ENCODE data around the gene VSTM2L. TPM values are rescaled to one million over a fixed set of nuclear protein-coding genes. Genes with fewer than 3 reads are reported as not detected.
A peak's percentile ranks its signal among the peaks of the same experiment; 100 is the strongest.

Gene VSTM2L
- polyA plus RNA-seq, 1 of the 3 experiments (the other 2 are of a cell fraction) = 5.1 TPM

GRCh38 chr20:37905671-37906613 lies 3.0 kb downstream of the VSTM2L start:
- no peak overlapping the region for H3K4me3 ChIP-seq (ENCODE audit: low read depth in 2 of 2, low read length in 1 of 2)
- no peaks in the 10 kb centered on the region for H3K79me2 ChIP-seq (ENCODE audit: insufficient read depth)
- ChIA-PET CTCF (interaction anchor here (0.8 to 3.9 kb wide), 7 partner anchors 11 to 341 kb away, joined by 3 to 33 read pairs (median 5); no protein-coding TSS in a partner anchor), POLR2A (no interaction called here)
- H2AFZ ChIP-seq (ENCODE audit: low read depth) = no peak overlapping the region
- H4K20me1 ChIP-seq (ENCODE audit: insufficient read depth) = no peaks in the 10 kb centered on the region
- no peaks in the 10 kb centered on the region for H3K27me3 ChIP-seq (ENCODE audit: insufficient read depth)
- no peaks in the 10 kb centered on the region for H3K9me2 ChIP-seq
- TF ChIP-seq RFX5 (IDR thresholded peaks at IDR 0.05; ENCODE audit: low read length) (no peak), NFIC (IDR thresholded peaks at IDR 0.05; ENCODE audit: borderline replicate concordance) (no peak), RXRA (IDR thresholded peaks at IDR 0.05; ENCODE audit: borderline replicate concordance, low read depth) (no peak), EZH2phosphoT487 (IDR thresholded peaks at IDR 0.05; ENCODE audit: borderline replicate concordance, low read depth) (no peak), TEAD4 (IDR thresholded peaks at IDR 0.05; ENCODE audit: borderline replicate concordance, insufficient read depth) (no peak), MEF2A (IDR thresholded peaks at IDR 0.05; ENCODE audit: borderline replicate concordance, low read depth) (no peak), SMC3 (IDR thresholded peaks at IDR 0.05; ENCODE audit: low read depth, low read length) (no peak), ELF1 (IDR thresholded peaks at IDR 0.05) (no peak), IRF3 (IDR thresholded peaks at IDR 0.05; ENCODE audit: low read depth, low read length) (no peak), SIN3A (IDR thresholded peaks at IDR 0.05; ENCODE audit: borderline replicate concordance, low read depth, low read length) (no peak), EP300 (IDR thresholded peaks at IDR 0.05; ENCODE audit: borderline replicate concordance in 1 of 2, low read depth in 1 of 2, low read length in 1 of 2) (no peak), JUND (IDR thresholded peaks at IDR 0.05) (no peak), CHD2 (IDR thresholded peaks at IDR 0.05; ENCODE audit: low read length, partially characterized antibody) (no peak), ZBTB33 (IDR thresholded peaks at IDR 0.05; ENCODE audit: borderline replicate concordance, low read depth) (no peak), USF1 (IDR thresholded peaks at IDR 0.05; ENCODE audit: borderline replicate concordance, low read depth) (no peak), FOSL2 (IDR thresholded peaks at IDR 0.05; ENCODE audit: borderline replicate concordance, low read depth) (no peak), POLR2AphosphoS5 (IDR thresholded peaks at IDR 0.05; ENCODE audit: low read depth, low read length) (no peak), REST (IDR thresholded peaks at IDR 0.05; ENCODE audit: low read depth, low read length) (no peak)
- no peaks in the 10 kb centered on the region for H3K9me3 ChIP-seq
- H3F3A ChIP-seq (replicated peaks; ENCODE audit: insufficient read depth) = no peaks in the 10 kb centered on the region
- 81% methylated on average over 14 of the region's 16 CpGs for WGBS (ENCODE audit: low lambda C conversion rate)
- no peak overlapping the region for H3K27ac ChIP-seq (ENCODE audit: low read depth in 2 of 2, low read length in 1 of 2)
- peaks cover 14 to 32% of the 10 kb centered on the region in 2 experiments; a peak in 2 of 4 replicates for H3K4me1 ChIP-seq (ENCODE audit: control insufficient read depth in 1 of 2, insufficient read depth in 2 of 2, low read depth in 1 of 2, low read length in 1 of 2)
- H3K4me2 ChIP-seq = no peak overlapping the region
- no peak overlapping the region for H3K9ac ChIP-seq
- DNase-seq = peak; percentile 61
- H3K36me3 ChIP-seq (replicated peaks in 1 of 2; ENCODE audit: control insufficient read depth in 1 of 2, insufficient read depth in 2 of 2, low read length in 1 of 2) = no peaks in the 10 kb centered on the region

Data from SK-N-SH (cell line).